IPS DF 4.7 (cell line): Measurements from ENCODE around the gene KRT36.

Experiments used
- DNase-seq: peaks from one replicate; pipeline ENCODE4 v3.0.0-alpha.2; 2013; ENCODE audit warnings: low spot score; ENCODE audit errors: extremely low read depth

The KRT36 gene

DNA sequence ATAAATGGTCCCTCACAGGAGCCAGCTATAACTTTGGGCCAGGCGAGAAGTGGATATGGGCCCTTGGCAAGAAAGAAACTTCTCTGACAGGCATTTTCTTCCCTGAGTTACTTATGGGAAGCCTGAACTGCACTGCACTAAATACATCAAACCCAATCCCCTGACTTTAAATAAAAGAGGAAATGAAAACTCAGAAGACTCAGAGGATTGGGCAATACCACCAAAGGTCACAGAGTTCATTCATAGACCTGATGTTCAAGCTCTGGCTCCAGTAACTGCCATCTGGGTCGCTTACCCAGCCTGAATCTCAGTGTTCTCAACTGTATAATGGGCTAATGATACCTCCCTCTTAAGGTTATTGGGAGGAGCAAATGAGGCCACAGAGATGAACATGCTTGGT lies 9.6 kb downstream of the KRT36 start:
- no peak for DNase-seq

DNA sequence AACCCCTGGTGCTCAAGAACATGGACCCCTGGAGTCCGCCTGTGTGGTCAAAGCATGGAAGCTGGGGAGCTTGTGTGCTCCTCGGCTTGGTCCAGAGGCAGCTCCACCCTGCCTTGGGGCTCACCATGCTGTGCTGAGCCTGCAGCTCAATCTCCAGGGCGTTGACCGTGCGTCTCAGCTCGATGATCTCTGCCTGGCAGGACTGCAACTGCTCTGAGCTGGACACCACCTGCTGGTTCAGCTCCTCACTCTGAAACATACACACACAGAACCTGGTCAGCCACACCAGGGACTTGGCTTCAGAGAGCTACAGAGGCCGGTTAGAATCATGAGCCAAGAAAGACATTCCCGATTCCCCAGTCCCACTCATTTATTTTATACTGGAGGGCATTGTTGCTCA lies 11.5 kb downstream of the KRT36 start:
- no peak for DNase-seq

DNA sequence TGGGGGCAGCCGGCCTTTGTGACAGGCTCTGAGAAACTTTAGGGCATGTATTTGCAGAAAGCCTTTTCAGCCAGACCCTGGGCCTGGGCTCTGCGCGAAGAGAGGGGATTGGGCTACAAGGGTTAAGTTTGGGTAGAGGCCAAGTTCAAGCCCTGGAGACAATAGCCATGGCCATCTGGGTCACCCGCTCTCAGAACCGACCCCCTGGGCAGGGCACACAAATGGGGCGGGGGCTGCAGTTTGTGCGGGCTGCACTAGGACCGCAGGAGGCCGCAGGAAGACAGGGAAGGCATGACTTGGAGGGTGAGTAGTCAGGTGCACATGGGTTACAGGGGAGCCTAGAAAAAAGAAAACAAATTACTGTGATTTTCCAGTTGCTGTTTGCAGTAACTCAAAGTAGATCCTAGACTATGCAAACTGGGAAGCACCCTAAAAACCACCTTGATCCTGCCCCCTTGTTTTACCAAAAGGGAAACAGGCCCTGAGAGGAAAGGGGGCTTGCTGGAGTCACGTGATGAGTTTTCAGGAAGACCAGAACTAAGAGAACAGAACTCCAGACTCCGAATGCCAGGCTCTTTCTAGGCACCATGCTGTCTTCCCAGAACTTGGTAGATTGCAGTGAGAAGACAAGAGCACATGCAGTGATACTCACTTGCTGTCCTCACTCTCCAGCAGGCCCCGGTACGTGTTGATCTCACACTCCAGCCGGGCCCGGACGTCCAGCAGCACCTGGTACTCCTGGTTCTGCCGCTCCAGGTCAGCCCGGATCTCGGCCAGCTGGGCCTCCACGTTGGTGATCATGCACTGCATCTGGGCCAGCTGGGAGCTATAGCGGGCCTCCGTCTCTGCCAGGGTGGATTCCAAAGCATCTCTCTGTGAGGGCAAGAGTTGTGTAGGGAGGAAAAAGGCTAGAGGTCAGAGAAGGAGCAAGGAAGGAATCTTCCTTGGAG lies 12.6 kb downstream of the KRT36 start:
- DNase-seq = no peak

DNA sequence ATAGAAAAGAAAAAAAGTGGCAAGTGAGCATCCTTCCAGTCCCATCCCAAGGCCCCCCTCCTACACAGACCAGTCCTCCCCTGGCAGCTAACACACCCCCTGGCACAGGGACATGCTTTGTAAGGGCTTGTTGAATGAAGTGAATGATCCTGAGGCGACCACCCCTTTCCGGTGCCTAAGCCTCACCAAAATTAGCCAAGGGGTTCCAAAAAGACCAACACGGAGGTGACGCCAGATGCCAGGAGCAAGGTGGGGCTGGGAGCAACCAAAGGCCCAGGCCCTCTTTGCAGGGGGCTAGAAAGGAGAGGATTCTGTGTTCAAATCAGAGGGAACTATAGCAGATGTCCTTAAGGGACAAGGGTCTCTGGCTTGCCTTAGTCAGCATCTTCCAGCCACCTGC lies 14.3 kb downstream of the KRT36 start:
- DNase-seq = no peak

DNA sequence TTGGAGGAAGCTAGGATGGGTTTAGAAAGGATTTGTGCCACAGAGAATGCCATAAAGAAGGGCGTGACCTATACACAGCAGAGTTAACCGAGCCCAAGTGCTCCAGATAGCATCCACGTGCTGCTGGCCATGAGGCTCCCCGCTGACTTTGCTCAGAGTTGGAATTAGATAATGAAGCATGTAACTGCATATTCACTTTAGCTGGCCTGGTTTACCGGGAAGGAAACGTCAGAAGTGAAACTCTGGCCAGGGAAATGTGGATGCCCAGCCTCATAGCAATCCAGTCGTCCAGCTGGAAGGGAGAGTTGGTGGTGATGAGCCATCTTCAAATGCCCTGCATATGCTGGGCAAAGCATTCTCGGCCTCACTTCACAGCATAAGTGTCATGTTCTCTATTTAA lies 14.8 kb downstream of the KRT36 start:
- DNase-seq = no peak

DNA sequence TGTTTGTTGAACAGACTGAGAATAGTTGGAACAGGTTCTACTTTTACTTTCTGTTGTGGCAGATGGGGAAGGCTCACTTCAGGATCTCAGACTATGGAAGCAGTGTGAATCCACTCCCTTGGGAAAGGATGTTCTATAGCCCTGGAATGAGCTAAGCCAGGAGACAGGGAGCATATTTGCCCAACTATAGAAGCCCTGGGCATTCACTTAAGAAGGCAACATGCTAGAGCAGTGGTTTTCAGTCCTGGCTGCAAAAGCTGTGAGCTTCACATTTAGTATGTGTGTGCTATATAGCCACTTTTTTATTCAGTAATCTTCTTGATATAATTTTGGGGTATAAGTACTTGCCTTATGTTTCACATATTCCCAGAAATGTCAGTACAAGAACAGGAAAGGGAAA lies 21.4 kb downstream of the KRT36 start:
- no peak for DNase-seq

DNA sequence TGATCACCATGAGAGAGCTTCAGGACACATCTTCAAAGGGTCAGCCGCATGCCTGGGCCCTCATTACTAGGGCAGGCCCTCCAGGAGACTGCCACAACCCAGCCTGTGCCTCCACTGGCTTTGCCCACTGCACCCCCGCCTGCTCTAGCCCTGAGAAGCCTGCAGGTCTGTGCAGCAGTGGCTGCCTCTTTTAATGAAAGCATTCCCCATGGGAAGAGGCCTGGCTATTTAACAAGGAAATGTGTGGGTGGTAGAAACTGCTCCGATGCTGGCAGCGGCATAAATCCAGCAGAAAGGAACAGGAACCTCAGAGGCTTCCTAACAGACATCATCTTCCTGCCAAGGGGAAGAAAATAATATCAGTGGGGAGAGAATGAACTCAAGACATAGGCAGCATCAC lies 22.1 kb downstream of the KRT36 start:
- DNase-seq = no peak

DNA sequence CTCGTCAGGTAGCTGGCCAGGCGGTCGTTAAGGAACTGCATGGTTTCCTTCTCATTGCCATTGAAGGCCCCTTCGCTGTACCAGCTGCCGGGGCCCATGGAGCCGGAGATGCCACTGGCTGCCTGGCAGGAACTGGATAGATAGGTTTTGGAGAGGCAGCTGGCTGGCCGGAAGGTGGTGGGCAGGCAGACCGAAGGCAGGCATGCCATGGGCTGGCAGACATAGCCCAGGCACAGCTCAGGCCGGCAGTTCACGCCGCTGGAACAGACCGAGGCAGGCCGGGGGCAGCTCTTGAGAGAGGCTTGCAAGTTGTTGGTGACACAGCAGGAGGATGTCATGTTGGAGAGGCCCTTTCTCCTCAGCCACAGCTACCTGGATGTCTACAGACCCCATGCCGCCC lies 22.7 kb downstream of the KRT36 start, which contains the start of gene KRT32:
TSS of gene KRT32 (minus strand) at position 399 of the 400 bp plus-strand sequence. CDS start at position 338, 61 bp downstream.
- no peak for DNase-seq

DNA sequence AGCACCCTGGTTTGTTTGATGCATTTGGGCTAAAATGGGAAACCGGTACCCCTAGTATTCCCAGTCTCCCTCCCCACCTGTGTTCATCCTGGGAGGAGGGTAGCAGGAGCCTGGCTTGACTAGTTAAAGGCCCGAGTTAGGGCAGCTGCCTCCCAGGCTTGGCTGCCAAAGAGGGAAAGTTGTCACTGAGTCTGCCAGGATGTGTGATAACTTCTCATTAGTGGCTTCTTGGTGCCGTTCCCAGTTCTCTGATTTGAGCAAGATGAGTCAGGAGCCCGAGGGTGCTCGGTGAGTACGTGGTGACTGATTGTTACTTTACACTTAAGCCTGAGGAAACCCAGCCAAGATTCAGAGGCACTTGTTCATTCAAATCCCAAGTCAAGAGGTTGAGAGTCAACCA lies 25.0 kb downstream of the KRT36 start:
- DNase-seq = no peak

DNA sequence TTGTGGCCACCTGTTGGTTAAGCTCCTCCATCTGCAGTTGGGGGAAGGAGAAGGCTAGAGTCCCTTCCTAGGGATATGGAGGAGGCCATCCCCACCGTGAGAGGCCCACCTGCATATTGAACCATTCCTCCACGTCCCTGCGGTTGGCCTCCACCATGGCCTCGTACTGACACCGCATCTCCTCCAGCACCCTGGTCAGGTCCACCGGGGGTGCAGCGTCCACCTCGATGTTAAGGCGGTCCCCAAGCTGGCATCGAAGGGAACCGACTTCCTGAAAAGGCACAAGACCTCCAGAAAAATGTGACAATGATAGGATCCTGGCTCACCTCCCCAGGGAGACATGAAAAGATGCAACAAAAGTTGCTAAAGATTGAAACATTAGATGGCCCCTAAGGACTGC lies 25.5 kb downstream of the KRT36 start:
- DNase-seq = no peak

DNA sequence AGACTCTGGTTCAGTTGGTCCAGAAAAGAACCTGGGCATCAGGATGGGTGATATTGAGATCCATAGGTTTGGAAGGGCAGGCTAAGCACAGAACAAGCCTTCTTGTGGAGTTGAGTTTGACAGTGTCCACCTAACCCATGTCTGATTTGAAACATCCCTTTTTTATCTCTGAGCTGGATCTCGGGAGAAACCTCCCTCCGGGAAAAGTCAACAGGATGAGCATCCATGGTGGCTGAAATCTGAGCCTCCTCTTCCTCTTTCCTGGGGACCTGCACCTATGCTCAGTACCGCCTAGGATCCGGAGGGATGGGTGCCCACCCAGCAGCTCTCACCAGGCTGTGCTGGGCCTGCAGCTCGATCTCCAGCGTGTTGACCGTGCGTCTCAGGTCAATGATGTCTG lies 26.0 kb downstream of the KRT36 start:
- no peak for DNase-seq

DNA sequence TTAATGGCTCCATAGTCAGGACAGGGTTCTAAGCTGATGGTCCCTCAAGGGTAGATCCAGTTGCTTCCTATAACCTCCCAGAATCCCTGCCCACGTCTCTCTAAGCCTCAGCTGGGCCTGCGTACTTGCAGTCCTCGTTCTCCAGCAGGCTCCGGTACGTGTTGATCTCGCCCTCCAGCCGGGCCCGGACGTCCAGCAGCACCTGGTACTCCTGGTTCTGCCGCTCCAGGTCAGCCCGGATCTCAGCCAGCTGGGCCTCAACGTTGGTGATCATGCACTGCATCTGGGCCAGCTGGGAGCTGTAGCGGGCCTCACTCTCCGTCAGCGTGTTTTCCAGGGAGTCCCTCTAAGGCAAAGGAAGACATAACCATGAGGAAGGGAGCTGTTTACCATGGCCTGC lies 27.0 kb downstream of the KRT36 start:
- no peak for DNase-seq

DNA sequence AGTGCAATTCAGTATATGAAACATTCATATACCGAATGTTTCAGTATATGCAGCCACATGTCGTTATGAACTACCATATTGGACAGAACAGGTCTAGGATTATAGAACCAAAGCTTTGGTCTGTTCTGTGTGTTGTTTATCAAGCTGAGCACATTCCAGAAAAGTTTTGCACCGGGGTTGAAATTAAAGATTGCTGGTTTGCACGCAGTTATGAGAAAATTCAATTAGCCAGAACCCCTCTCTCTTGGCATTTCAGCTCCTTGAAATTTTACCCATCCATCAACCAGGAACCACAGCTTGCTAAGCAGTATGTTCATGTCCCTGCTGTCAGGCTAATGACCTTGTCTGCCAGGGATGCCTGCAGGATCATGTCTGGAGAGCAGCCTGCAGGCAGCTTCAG lies 32.0 kb downstream of the KRT36 start:
- DNase-seq = no peak

DNA sequence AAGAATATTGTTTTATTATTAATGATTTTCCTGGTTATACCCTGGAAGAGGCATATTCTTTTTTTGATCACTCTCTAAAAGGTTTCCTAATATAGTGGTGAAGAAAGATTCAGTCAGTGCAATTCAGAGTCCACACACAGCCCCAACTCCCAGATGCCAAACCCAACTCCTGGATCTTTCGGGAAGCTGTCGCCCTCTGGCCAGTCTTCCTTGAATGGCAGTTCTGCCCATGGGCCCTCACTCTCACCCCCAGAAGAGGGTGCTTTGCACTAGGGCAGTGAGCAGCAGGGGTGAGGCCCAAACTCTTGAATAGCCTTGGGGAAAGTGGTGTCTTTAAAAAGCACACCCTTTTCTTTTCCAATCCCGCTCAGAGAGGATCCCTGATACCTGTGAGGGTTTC lies 33.5 kb downstream of the KRT36 start:
- DNase-seq = no peak

DNA sequence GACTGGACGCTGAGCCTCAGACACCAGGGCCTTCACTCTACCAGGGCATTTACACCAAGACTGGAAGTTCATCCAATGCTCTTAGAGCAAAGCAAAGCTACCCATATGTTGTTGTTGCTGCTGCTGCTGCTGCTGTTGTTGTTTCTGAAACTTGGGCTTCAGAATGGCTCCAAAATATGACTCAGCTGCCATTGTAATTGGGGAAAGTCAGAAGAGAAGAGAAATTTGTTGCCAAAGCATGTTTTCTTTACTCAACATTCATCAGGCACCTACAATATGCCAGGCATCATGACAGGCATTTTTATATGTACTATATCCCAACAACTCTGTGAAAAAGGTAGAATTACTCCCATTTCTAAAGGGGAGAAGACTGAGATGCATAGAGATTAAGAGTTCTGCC lies 34.5 kb downstream of the KRT36 start:
- no peak for DNase-seq

DNA sequence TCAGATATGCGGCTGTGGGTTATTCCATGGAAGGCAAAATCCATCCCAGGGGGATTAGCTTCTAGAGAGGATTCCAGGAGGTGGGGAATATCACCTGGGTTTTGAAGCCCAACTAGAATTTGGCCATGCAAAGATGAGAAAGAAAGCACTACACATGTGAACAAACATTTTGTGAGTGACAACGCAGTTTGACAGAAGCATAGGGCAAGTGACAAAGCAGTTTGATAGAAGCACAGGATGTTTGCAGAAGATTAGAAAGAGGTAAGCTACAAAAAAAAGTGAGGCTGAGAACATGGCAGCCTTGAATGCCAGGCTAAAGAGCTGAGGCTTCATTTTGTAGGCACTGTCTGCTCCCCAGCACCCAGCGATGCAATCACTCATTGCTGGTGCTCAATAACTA lies 36.6 kb downstream of the KRT36 start:
- DNase-seq = no peak

DNA sequence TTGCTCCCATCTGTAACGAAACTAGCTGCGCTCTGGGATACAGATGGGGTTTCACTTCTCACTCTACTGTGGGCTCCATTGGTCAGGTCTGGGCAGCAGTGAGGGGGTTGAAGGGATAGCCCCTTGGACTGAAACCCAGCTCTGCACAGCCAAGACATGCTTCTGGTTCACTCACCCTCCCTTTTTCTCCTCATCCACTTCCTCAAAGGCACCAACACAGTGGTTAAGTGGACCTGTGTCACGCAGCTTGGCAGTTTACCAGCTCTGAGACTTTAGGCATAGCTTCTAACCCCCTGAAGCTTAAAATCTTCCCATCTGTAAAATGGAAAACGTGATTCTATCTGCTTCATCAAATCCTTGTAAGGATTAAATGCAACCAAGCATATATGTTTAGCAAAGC lies 37.4 kb downstream of the KRT36 start:
- DNase-seq = no peak

DNA sequence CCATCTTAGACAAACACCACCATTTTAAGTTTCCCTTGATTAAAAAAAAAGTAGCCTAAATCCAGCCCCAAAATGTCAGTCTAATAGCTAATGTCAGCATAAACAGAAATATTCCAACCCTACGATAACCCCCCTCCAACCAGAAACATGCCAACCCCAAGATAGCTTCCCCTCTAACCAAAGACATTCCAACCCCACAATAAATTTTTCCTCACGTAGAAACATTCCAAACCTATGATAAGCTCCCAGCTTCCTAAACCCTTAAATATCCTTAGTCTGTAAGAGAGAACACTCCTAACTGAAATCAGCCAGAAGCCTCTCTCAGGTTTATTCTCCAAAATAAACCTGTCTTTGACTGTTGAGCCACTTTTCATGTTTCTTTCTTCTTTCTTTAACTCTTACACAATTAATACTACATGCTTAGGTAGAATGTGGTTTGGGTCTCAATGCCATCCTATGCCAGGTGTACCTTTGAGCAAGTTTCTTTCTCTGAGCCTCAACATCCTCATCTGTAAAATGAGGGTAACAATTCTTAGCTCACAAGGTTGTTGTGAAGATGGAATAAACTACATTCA lies 38.5 kb downstream of the KRT36 start:
- no peak for DNase-seq

DNA sequence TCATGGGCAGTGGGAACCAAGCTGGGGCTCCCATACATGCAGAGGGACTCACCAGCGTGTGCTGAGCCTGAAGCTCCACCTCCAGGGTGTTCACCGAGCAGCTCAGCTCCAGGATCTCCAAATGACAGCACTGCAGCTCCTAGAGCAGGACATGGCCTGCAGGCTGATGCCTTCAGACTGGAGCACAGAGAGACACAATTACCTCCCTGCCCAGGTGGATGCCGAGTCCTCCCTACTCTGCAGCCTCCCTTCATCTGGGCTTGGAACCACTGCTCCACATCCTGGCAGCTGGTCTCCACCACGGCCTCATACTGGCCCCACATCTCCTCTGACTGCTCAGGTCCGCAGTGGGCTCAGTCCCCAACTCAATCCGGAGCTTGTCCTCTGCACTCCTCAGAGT lies 40.7 kb downstream of the KRT36 start:
- no peak for DNase-seq

DNA sequence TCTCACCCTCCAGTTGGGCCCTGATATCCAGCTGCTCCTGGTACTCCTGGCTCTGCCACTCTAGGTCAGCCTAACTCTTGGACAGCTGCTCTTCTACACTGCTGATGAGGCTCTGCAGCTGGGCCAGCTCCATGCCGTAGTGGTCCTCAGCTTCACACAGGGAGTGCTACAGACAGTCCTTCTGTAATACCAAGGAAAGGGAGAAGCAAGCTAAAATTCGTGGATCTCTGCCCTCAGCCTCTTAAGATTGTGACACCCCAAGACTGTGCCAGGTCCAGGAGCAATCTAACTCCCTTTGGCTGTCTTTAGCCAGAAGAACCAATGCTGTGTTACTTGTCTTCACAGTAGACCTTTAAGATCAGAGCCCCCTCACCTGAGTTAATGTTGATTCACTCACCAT lies 41.2 kb downstream of the KRT36 start:
- no peak for DNase-seq

DNA sequence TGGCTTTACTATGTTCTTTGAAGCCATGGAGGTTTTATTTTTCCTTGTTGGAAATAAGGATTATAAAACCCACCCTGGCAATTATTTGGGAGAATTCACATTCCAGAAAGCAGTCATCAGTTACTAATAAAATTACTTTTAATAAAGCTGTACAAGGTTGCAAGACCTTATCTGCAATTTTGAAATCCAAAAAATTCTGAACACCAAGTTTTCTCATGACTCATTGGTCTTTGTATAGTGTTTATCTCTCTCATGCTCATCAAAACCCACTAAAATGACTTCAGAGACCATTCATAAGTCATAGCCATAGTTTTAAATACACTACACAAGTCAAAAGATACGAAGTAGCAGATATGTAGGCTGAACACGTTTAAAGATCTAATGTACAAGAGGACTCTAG lies 42.9 kb downstream of the KRT36 start:
- DNase-seq = no peak

DNA sequence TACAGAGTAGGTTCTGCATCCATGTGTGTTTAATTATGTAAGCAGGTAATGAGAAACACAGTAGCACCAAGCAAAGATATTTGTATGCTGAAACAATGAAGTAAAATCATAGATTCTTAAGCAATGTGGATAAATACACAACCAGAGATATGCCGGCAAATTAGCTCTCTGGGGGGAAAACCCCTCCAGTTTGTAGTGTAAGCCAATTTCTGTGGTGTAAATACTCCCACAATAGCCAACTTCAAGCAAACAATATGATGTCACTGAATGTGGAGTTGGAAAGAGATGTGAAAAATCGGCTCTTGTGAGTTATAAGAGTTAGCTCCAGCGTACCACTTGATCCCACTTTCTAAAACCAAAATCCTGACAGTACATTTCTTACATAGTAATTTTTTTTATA lies 45.1 kb downstream of the KRT36 start:
- no peak for DNase-seq

DNA sequence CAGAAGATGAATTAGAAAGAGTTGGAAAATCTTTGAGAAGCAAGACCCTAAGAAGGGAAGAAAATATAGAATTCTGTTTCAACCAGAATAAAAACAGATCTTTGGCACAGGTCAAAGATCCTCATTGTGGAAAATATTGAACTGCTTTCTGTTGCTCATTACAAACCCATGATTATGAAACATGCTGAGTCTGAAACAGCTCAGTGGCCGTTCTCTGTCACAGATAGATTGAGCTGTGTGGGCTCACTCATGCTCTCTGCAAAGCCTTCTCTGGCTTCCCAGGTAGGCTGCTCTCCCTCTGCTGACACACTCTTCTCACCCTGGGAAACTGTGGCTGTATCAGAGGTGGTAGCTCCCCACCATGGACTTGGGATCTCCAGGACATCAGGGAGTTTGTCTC lies 45.5 kb downstream of the KRT36 start:
- no peak for DNase-seq
